K562 treated with DMSO at 1 percent for 4 hours (cell line): ENCODE data around the gene EPHB1. TPM values are rescaled to one million over a fixed set of nuclear protein-coding genes. Genes with fewer than 3 reads are reported as not detected.

Experiments
- total RNA-seq: library from RNA; unstranded; fragments of 300-600 nt; gene quantifications from 2 replicates; pipeline ENCODE4 v1.2.3, GENCODE V29; 2022; ENCODE audit not compliant: insufficient read depth

The EPHB1 gene
- not detected in 2 replicates for total RNA-seq

DNA sequence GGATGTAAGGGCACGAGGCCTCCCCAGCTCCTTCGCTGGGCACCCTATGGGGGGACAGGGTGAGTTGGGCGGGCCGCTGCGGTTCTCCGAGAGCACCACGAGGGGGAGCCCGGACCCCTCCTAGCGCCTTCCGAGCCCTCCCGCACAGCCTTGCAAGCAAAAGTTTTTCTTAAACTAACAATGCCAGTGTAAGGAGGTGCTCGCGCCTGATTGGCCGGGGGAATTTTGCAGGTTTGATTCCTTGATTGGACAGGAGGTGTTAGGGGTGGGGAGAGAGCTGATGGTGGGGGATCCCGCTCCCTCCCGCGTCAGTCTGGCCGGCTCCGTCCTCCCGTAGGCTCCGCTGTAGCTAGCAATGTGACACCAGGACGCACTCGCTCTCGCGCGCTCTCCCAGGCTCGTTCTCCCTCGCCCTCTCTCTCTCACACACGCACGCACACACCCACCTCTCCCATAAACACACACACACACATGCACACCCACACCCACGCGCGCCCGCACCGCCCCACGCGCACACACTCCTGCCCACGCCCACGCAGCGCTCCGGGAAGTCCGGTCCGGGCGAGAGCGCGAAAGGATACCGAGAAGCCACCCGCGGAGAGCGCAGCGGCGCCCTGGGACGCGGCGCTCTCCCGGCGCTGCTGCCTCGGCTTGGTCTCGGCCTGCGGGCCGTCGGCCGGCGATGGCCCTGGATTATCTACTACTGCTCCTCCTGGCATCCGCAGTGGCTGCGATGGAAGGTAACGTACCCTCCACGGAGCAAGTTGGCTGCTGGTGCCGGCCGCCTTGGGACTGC is at the start of gene EPHB1:
Gene EPHB1 (plus strand): TSS at position 311 of the 796 bp plus-strand sequence.

Other genes starting within 250 kb of the EPHB1 start
- gene KY, start 144.2 kb upstream of the EPHB1 start, total RNA-seq, result not detected in 2 replicates